ENCODE data around the gene ITGB2.

Gene ITGB2

GRCh38 chr21:44907966-44908895 is 12.5 kb downstream of the ITGB2 start:
- no peak for DNase-seq

DNA sequence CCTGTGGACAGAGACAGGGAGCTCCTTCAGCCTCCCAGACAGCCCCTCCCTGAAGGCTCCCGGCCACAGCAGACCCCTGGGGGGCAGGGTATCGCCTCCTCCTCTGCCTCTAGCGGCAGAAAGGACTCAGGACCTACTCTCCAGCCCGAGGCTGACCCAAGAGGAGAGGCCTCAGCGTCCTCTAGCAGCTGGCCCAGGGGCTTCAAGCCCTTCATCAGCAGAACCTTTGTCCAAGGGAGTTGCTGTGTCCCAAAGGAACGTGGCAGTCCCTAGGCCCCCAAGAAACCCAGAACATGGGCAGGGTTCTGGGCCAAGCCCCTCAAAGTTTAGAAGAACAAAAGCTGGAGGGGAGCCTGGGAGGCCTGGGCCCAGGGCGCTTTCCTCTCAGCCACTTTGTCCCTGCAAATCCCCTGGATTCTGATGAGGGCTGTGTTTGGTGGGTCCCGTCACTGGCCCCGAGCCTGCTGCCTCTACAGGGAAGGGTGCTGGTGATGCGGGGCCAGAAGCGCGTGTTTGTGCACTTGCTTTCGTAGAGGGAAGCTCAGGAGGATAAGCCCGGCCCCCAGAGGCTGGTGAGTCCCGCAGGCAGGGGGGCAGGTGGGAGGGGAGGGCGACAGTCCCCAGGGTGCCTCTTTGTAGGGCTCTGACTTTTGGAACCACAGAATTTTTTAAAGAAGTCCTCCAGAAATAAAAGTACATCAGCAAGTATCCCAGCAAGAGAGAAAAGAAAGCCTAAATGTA is 13.3 kb downstream of the ITGB2 start:
- DNase-seq = no peak

DNA sequence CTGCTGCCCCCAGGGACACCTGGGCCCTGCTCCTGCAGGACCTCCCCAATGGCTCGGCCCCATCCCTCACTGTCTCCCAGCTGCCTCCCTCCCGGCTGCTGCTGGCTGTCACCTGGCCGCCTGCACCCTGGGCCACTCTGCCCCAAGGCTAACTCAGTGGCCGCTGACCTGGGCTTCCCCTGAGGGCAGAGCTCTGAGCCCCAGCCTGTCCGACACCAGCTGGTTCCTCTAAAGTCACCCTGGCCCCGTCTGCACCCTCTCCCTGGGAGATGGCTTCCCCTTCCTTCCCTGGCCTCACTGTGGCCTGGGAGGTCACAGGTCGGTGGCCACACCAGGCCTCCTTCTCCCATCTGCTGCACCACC is 15.0 kb downstream of the ITGB2 start:
- no peak for DNase-seq

- no peak for DNase-seq
Observed at GRCh38 chr21:44905016-44905727, 15.5 kb downstream of the ITGB2 start.

DNA sequence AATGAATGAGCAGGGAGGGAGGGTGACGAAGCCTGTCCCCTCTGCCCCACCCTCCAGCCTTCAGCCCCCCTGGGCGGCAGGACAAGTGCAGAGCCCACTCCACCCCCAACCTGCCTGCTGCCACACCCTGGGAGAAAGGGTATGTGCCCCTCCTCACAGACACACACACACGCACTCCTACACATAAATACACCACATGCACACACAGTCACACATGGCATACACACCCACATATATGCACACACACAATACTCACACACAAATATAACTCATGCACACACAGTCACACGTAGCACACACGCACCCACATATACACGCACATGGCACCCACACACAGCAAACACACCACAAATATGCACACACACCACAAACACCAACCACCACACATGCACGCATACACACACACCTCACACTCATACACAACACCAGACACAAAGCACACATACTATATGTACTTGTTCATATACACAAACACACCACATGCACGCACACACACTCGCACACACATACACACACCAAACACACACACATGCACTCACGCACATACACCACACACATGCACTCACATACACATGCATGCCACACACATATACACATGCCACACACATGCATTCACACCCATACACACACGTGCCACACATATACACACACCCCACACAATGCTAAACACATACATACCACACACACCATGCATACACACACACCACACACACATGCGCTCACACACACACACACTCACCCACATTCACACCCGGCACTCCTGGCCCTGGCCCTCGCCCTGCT is 16.4 kb downstream of the ITGB2 start:
- no peak for DNase-seq

DNA sequence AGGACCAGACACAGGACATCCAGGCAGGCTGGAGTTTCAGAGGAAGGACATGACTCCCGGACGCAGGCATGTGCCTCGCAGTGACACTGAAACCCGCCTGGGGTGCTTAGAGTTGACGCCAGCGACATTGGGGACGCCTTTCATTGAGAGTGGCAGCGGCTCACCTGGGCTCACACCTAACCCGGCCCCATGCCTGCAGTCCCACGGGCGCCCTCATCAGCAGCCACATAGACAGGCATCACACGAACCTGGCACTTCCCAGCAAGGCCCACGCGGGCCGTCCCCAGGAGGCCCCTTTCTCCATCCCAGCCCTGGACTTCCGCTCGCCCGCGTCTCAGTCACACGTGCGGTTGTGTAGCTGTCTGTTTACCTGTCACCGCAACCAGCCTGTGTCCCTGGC is 17.0 kb downstream of the ITGB2 start:
- no peak for DNase-seq

DNA sequence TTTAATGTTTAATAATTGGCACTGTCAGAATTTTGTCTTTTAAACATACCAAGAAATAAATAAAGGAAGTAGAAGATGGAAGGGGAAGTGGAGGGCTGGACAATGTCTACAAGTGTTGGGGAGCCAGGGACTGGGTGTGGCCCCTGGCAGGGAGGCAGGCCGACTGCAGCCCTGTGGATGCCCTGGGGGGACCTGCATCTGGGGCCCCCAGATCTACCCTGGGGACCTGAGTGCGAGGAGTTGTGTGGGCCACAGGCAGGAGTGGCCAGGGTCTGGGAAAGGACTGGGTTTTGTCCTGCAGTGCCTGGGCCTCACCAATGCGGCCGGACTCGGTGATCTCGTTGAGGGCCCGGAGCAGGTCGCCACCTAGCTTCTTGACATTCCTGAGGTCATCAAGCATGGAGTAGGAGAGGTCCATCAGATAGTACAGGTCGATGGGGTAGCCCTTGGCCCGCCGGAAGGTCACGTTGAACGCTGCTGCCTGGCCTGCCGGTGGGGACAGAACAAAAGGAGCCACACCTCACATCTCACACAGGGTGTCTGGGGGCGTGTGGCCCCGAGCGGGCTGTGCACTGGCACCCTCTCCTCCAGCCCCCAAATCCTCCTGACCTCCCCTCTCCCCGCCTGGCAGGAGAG is 17.5 kb downstream of the ITGB2 start:
- no peak for DNase-seq

DNA sequence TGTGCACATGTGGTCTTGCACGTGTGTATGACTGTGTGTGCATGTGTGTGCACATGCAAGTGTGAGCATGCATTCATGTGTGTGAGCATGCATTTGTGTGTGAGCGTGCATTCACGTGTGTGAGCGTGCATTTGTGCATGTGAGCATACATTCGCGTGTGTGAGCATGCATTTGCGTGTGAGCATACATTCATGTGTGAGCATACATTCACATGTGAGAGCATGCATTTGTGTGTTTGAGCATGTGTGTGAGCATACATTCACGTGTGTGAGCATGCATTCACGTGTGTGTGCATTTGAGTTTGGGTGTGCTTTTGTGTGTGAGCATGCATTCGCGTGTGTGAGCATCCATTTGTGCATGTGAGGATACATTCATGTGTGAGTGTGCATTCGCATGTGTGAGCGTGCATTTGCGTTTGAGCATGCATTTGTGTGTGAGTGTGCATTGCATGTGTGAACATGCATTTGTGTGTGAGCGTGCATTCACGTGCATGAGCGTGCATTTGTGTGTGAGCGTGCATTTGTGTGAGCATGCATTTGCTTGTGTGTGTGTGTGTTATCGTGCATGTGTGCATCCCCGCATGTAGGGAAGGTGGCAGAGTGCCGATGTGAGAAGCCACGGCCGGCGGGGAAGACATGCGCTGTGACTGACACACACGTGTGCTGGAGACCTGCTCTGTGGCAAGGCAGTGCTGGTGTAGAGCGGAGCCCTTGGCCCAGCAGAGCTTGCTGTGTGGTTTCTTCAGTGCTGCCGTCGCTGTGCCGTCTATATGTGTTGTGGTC is 18.2 kb downstream of the ITGB2 start:
- no peak for DNase-seq

DNA sequence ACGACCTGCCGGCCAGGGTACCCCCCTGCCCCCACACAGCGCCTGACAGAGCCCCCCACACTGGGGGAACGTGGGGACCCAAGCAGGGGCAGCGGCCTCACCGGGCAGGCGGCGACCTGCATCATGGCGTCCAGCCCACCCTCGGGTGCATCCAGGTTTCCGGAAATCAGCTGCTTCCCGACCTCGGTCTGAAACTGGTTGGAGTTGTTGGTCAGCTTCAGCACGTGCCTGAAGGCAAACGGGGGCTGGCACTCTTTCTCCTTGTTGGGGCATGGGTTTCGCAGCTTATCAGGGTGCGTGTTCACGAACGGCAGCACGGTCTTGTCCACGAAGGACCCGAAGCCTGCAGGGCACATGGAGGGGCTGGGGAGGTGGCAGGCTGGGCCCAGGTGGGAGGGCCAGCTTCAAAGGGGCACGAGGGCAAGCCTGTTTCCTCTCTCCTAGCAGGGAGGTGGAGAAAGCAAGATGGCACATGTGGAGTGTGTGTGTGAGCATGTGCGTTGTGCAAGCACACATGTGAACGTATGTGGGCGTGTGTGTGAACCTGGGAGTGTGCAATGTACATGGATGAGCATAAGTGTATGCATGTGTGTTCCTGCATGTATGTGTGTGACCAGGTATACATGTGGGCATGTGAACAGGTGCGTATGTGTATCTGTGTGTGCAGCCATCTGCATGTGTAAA is 19.2 kb downstream of the ITGB2 start:
- no peak for DNase-seq

DNA sequence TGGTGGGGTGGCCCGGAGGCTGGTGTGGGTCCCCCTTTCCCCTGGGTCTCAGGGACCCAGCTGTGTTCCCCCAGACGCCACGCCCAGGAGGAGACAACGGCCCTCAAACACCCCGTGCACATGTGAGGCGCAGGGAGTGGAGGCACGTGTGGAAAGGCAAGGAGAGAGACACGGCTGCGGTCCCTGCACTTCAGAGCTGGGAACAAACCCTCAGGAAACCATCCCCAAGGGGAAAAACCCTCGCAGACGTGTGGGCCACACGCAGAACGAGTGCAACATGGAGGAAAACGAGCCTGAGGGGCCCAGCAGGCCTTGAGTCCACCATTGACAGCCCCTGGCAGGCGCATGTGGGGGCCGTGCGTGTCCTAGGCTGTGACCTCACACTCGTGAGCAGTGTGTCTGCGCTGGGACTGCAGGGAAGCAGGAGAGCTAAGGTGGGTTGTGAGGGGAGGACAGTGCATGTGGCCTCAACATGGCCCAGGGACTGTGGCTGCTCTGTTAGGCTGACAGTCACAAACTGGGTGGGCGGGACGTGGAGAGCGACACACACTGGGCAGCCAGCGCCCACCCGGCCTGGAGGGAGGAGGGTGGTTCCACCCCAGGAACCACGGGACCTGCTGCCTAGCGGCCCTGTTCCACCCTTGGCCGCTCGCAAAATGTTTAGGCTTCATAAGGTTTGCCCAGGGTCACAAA is 20.0 kb downstream of the ITGB2 start:
- no peak for DNase-seq

- DNase-seq = no peak
Observed at GRCh38 chr21:44899768-44900558, 20.7 kb downstream of the ITGB2 start.

GRCh38 chr21:44898851-44899767 is 21.6 kb downstream of the ITGB2 start:
- DNase-seq = no peak

DNA sequence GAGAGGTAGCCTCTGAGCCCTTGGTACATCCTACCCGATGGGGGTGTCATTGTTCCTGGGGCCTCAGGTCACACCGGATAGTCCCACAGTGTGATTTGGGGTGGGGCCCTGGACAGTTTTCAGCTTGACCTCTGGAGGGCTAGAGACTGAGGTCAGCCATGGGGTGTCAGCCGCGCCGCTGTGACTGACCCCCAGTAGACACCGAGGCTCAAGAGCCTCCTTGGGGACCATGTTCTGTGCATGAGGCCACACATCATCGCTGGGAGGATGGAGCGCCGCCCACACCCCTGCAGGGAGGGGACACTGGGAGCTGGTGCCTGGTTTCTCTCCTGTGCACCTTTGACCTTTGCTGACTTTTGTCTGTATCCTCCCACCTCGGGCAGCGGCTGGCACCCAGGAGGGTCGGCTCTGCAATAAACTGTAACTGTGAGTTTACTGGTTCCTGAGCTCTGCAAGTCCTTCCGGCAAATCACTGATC is 22.6 kb downstream of the ITGB2 start:
- DNase-seq = no peak

DNA sequence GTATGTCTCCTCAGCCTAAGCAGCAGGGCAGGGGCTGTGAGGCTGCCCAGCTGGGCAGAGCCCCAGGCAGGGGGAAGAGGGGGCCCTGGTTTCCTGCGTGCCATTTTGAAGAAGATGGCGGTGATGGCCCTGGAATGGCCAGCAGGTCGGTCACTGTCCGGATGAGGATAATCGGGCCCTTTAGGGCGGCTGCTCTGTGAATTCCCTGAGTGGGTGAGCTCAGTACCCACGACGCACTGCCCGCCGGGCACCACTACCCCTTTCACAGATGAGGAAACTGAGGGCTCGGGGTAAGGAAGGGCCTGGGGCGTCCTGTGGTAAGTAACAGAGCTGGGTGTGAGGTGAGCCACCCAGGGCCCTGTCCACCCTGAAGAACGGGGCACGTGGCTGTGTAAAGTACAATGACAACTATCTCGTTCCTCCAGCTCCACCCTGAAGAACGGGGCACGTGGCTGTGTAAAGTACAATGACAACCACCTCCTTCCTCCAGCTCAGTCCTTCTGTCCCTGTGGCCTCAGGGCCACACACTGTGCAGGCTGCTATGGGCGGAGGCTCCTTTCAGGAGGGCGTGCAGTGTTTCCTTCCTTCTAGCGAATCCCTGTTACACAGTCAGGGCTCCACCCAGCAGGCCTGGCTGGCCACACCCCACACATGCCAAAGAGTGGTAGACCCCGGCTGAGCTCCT is 23.2 kb downstream of the ITGB2 start:
- DNase-seq = no peak

- no peak for DNase-seq
Observed at GRCh38 chr21:44896561-44897286, 24.0 kb downstream of the ITGB2 start.

DNA sequence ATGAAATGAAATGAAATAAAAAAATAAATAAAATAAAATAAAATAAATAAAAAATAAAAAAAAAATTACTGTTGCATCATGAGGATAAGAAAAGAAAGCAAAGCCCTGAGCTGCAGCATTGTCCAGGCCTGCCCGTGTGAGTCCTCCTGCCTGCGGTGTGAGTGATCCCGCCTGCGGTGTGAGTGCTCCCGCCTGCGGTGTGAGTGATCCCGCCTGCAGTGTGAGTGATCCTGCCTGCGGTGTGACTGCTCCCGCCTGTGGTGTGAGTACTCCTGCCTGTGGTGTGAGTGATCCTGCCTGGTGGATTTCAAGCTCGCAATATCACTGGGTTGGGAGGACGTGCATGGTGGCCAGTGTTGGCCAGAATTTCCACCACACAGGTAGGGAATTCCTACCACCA is 24.8 kb downstream of the ITGB2 start:
- DNase-seq = no peak

Measured in NCI-H526 treated with DMSO at 0.1 percent for 48 hours (cell line).